NT2/D1 (cell line): Measurements from ENCODE around the gene INHBE.
"Not testable (repeated sequence)": the region's sequence is repeated elsewhere in the genome, so short reads cannot be mapped to it uniquely, and the experiment has no call there.

Experiments
- DNase-seq: peaks from one replicate; pipeline ENCODE4 v3.0.0-alpha.2; 2011; ENCODE audit warnings: low read depth, low spot score
- H3K27me3 ChIP-seq: 2 replicates; pipeline ENCODE4 v1.6.0; 2011; ENCODE audit warnings: mild to moderate bottlenecking; ENCODE audit not compliant: insufficient read length, insufficient read depth
- H3K36me3 ChIP-seq: 2 replicates; pipeline ENCODE4 v1.6.1; 2011; ENCODE audit warnings: mild to moderate bottlenecking, low read length, mixed read lengths; ENCODE audit not compliant: insufficient read depth, insufficient read length
- H3K4me1 ChIP-seq: 2 replicates; pipeline ENCODE4 v1.5.1; 2011; ENCODE audit not compliant: insufficient read depth, insufficient read length
- H3K4me3 ChIP-seq: 2 replicates; pipeline ENCODE4 v1.5.1; 2011; ENCODE audit warnings: low read depth; ENCODE audit not compliant: insufficient read length
- H3K9ac ChIP-seq: 2 replicates; pipeline ENCODE4 v1.6.0; 2011; ENCODE audit warnings: low read depth; ENCODE audit not compliant: insufficient read length
- H3K9me3 ChIP-seq: 2 replicates; pipeline ENCODE4 v1.5.1; 2011; ENCODE audit warnings: mild to moderate bottlenecking, low read length; ENCODE audit not compliant: insufficient read depth
- SUZ12 ChIP-seq: IDR thresholded peaks from 2 replicates; pipeline ENCODE4 v1.6.1; 2011; ENCODE audit not compliant: insufficient read length, insufficient read depth; ENCODE audit errors: extremely low read depth
- YY1 ChIP-seq: IDR thresholded peaks from 2 replicates; pipeline ENCODE4 v1.6.1; 2011; ENCODE audit not compliant: insufficient read length, insufficient read depth
- ZNF274 ChIP-seq: IDR thresholded peaks from 2 replicates; pipeline ENCODE4 v1.6.1; 2011; ENCODE audit warnings: mild to moderate bottlenecking, low read depth, low read length

Gene INHBE

DNA sequence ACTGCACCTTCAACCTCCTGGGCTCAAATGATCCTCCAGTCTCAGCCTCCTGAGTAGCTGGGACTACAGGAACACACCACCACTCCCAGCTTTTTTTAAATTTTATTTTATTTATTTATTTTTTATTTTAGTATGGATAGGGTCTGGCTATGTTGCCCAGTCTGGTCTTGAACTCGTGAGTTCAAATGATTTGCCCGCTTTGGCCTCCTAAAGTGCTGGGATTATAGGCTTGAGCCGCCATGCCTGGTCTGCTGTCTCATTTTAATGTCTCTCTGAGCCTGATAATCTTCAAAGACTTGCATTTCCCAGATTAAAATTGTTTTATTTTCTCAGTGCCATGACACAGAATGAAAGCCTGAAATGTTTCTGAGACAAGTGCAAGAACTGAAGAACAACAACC lies 21.7 kb upstream of the INHBE start:
- DNase-seq = no peak
- no peak overlapping the region for H3K4me3 ChIP-seq
- no peaks in the 10 kb centered on the region for H3K36me3 ChIP-seq
- TF ChIP-seq SUZ12 = no peak
- TF ChIP-seq ZNF274 = no peak
- TF ChIP-seq YY1 = no peak
- peaks cover 7% of the 10 kb centered on the region for H3K4me1 ChIP-seq
- H3K27me3 ChIP-seq = no peaks in the 10 kb centered on the region
- H3K9me3 ChIP-seq = no peaks in the 10 kb centered on the region
- H3K9ac ChIP-seq = no peak overlapping the region

DNA sequence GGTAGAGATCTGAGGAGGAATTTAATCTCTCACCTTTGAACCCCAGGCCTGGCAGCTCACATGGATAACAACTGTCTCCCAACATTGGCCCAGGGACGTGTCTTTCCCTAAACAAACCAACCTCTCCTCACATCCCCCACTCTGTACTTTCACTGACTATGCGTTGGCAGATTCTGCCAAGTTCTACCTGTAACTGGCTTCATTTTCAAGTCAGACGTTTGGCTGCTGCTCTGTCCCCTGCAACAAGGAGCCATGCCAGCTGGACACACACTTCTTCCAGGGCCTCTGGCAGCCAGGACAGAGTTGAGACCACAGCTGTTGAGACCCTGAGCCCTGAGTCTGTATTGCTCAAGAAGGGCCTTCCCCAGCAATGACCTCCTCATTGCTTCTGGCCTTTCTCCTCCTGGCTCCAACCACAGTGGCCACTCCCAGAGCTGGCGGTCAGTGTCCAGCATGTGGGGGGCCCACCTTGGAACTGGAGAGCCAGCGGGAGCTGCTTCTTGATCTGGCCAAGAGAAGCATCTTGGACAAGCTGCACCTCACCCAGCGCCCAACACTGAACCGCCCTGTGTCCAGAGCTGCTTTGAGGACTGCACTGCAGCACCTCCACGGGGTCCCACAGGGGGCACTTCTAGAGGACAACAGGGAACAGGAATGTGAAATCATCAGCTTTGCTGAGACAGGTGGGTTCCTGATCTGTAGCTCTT lies 20.4 kb upstream of the INHBE start, which contains the start of gene INHBC:
INHBC (plus strand) TSS at position 268 of the 707 bp plus-strand sequence; CDS start at position 371, 103 bp downstream.
- H3K36me3 ChIP-seq = no peaks in the 10 kb centered on the region
- peak within 1 kb of the TSS; percentile 6 for H3K9ac ChIP-seq

DNA sequence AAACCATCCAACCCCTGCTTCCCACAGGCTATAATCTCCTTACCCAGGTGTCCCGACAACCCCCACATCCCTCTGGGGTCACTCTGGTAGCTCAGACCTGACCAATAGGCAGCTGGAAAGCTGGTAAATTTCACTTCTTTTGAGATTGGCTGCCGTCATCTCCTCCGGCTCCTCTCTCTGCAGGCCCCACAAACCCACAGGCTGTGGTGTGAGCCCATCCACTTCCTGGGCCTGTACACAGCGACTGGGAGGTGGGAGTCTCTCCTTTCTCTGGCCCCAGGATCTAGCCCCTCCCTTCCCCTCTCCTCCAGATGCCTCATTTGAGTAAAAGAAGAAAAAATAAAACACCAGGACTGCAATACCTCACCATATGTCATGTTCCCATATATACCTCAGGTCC lies 19.8 kb upstream of the INHBE start:
- peaks cover 6% of the 10 kb centered on the region for H3K4me1 ChIP-seq
- H3K9me3 ChIP-seq = no peaks in the 10 kb centered on the region
- H3K36me3 ChIP-seq = no peaks in the 10 kb centered on the region
- no peak overlapping the region for H3K9ac ChIP-seq
- DNase-seq = no peak
- TF ChIP-seq YY1 (no peak), ZNF274 (no peak), SUZ12 (no peak)
- no peak overlapping the region for H3K4me3 ChIP-seq
- H3K27me3 ChIP-seq = no peaks in the 10 kb centered on the region

More for the DNA sequence above, 20.4 kb upstream of the INHBE start, which contains the start of gene INHBC:
- no peak for DNase-seq
- TF ChIP-seq SUZ12 (no peak), YY1 (no peak), ZNF274 (no peak)
- Histone ChIP-seq H3K9me3 (no peaks in the 10 kb centered on the region), H3K27me3 (no peaks in the 10 kb centered on the region), H3K4me3 (no peak within 1 kb of the TSS), H3K4me1 (peaks cover 6% of the 10 kb centered on the region)

DNA sequence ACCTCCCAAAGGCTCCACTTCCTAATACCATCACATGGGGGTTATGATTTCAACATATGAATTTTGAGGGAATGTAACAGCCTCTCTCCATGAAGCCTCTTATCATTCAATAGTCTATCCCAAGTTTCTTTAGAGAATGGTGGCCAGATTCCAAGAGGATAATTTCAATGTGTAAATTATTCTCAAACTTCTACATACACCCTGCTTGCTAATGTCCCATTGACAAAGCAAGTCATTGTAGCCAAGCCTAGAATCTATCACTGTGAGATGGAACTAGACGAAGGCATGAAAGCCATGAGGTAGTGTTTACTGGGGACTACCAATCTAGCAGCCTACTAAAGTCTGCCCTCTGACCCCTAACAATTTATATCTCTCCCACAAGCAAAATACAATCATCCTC lies 16.7 kb upstream of the INHBE start:
- DNase-seq = no peak
- no peak for TF ChIP-seq YY1
- no peak for TF ChIP-seq ZNF274
- TF ChIP-seq SUZ12 = no peak
- no peak overlapping the region for H3K9ac ChIP-seq

DNA sequence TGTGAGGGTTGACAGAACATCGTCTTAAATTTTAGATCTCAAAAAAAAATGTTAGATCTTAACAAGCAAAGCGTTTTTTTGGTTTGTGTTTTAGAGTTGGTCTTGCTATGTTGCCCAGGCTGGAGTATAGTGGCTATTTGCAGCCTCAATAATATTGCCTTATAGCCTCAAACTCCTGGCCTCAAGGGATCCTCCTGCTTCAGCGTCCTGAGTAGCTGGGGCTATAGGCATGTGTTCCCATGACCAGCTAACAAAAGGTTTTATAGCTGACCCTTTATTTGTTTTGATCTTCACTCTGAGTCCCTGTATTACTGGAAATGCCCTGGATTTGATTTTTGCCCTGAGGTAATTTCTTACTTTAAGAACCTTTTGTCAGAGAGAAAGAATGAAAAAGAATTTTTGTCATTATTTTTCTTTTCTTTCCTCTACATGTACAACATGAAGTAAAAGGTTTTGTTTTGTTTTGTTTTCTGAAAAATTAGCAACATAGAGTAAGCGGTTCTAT lies 15.3 kb upstream of the INHBE start:
- TF ChIP-seq ZNF274 (no peak), SUZ12 (no peak), YY1 (no peak)
- H3K4me1 ChIP-seq = peaks cover under 1% of the 10 kb centered on the region
- no peaks in the 10 kb centered on the region for H3K9me3 ChIP-seq
- no peaks in the 10 kb centered on the region for H3K36me3 ChIP-seq
- no peak overlapping the region for H3K4me3 ChIP-seq
- no peaks in the 10 kb centered on the region for H3K27me3 ChIP-seq
- no peak overlapping the region for H3K9ac ChIP-seq
- no peak for DNase-seq

More for the DNA sequence above, 16.7 kb upstream of the INHBE start:
- no peaks in the 10 kb centered on the region for H3K36me3 ChIP-seq
- no peaks in the 10 kb centered on the region for H3K27me3 ChIP-seq
- no peaks in the 10 kb centered on the region for H3K9me3 ChIP-seq
- peaks cover 6% of the 10 kb centered on the region for H3K4me1 ChIP-seq
- no peak overlapping the region for H3K4me3 ChIP-seq

DNA sequence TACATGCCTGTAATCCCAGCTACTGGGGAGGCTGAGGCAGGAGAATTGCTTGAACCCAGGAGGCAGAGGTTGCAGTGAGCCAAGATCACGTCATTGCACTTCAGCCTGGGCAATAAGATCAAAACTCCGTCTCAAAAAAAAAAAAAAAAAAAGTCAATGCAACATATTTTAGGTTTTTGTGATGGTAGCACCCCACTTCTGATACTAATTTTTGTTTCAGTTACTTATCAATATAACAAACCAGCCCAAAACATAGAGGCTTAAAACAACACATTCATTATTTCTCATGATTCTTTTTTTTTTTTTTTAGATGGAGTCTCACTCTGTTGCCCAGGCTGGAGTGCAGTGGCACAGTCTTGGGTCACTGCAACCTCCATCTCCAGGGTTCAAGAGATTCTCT lies 13.7 kb upstream of the INHBE start:
- not testable (repeated sequence) for H3K4me1 ChIP-seq, H3K27me3 ChIP-seq, H3K9ac ChIP-seq

DNA sequence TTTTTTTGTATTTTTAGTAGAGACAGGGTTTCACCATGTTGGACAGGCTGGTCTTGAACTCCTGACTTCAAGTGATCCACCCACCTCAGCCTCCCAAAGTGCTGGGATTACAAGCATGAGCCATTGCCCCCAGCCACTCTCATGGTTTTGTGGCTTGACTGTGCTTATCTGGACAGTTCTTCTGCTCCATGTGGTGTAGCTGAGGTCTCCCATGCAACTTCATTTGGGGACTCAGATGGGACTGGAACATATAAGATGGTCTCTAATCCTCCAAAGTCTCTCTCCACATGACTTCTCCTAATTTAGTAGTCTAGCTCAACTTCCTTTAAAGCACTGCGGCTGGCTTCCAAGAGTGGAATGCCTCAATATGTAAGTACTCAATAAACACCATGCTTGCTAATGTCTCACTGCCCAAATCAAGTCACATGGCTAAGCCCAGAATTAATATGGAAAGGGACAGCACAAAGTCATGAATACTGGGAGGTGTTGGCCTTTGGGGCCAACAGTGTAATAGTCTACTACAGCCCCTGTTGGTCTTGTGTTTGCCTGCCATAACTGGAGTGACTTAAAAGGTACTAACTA lies 13.2 kb upstream of the INHBE start:
- TF ChIP-seq YY1 (no peak), SUZ12 (no peak), ZNF274 (no peak)
- H3K9me3 ChIP-seq = no peaks in the 10 kb centered on the region
- H3K36me3 ChIP-seq = no peaks in the 10 kb centered on the region
- no peak for DNase-seq
- no peak overlapping the region for H3K4me3 ChIP-seq
- no peaks in the 10 kb centered on the region for H3K27me3 ChIP-seq
- no peak overlapping the region for H3K9ac ChIP-seq
- H3K4me1 ChIP-seq = no peaks in the 10 kb centered on the region

More for the DNA sequence above, 13.7 kb upstream of the INHBE start:
- H3K9me3 ChIP-seq, DNase-seq, H3K4me3 ChIP-seq, H3K36me3 ChIP-seq: not testable (repeated sequence)

DNA sequence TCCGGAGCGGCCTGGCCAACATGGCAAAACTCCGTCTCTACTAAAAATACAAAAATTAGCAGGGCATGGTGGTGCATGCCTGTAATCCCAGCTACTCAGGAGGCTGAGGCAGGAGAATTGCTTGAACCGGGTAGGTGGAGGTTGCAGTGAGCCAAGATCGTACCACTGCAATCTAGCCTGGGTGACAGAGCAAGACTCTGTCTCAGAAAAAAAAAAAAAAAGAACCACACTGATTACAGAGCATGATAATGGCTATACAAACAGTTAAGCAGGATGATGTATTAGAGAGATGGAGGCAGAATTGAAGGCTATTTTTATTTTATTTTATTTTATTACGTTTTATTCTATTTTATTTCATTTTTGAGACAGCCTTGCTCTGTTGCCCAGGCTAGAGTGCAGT lies 10.8 kb upstream of the INHBE start:
- not testable (repeated sequence) for H3K27me3 ChIP-seq, H3K9ac ChIP-seq, H3K9me3 ChIP-seq

More for the DNA sequence above, 10.8 kb upstream of the INHBE start:
- not testable (repeated sequence) for H3K4me1 ChIP-seq, H3K4me3 ChIP-seq, DNase-seq, H3K36me3 ChIP-seq
